ENCODE measurements around the gene SLC9A9. TPM values are rescaled to one million over a fixed set of nuclear protein-coding genes. Genes with fewer than 3 reads are reported as not detected.

Gene SLC9A9
- total and polyA plus RNA-seq, 2 of the 8 experiments (the other 6 are each of a cell fraction or from before 2014, with no cell fraction given) = 0.48 to 1.1 TPM

GRCh38 chr3:143234526-143234925, 613.7 kb downstream of the SLC9A9 start:
- DNase-seq (ENCODE audit: low read depth in 1 of 2, low spot score in 2 of 2) = no peak
- Histone ChIP-seq H3K79me2 (ENCODE audit: control insufficient read depth in 1 of 2, insufficient read depth in 2 of 2, low read length in 2 of 2) (no peaks in the 10 kb centered on the region), H3K56ac (replicated peaks; ENCODE audit: insufficient read length, low read depth, low read length) (no peak overlapping the region)

More at GRCh38 chr3:143234526-143234925, 613.7 kb downstream of the SLC9A9 start:
- Histone ChIP-seq H4K91ac (replicated peaks; ENCODE audit: insufficient read length, low read length) (no peak overlapping the region), H3K27me3 (replicated peaks in 1 of 4; ENCODE audit: control insufficient read depth in 3 of 4, extremely low read depth in 1 of 4, insufficient read depth in 3 of 4, low read length in 3 of 4) (no peaks in the 10 kb centered on the region), H3K4me1 (replicated peaks in 1 of 4; ENCODE audit: control insufficient read depth in 3 of 4, insufficient read depth in 4 of 4, low read length in 3 of 4) (no peaks in the 10 kb centered on the region), H4K5ac (ENCODE audit: insufficient read length, low read depth, low read length) (no peak overlapping the region), H2BK5ac (ENCODE audit: low read depth, low read length) (no peak overlapping the region), H2AK5ac (ENCODE audit: low read depth, low read length) (no peak overlapping the region), H3K79me1 (ENCODE audit: low read depth, low read length) (no peaks in the 10 kb centered on the region), H3K23ac (ENCODE audit: insufficient read length) (no peak overlapping the region), H3K36me3 (ENCODE audit: control insufficient read depth in 2 of 4, insufficient read depth in 4 of 4, low read length in 3 of 4) (no peaks in the 10 kb centered on the region), H3K4me2 (ENCODE audit: insufficient read depth in 1 of 2, low read depth in 2 of 2, low read length in 2 of 2) (no peak overlapping the region), H3K4me3 (ENCODE audit: extremely low read depth in 1 of 4, insufficient read depth in 2 of 4, low read depth in 3 of 4, low read length in 4 of 4) (no peak overlapping the region), H4K20me1 (replicated peaks in 1 of 2; ENCODE audit: control insufficient read depth in 1 of 2, insufficient read depth in 2 of 2, low read length in 2 of 2) (no peaks in the 10 kb centered on the region), H2BK15ac (ENCODE audit: low read length) (no peak overlapping the region), H3K9me3 (ENCODE audit: insufficient read depth in 2 of 2, low read depth in 1 of 2, low read length in 1 of 2) (no peaks in the 10 kb centered on the region), H3K9ac (replicated peaks in 1 of 4; ENCODE audit: extremely low read depth in 1 of 4, low read depth in 3 of 4, low read length in 3 of 4) (no peak overlapping the region), H2AFZ (ENCODE audit: low read length) (no peak overlapping the region), H3K18ac (ENCODE audit: extremely low read depth, low read length) (no peak overlapping the region), H3K14ac (ENCODE audit: insufficient read length) (no peak overlapping the region), H3K23me2 (ENCODE audit: low read depth, low read length) (no peaks in the 10 kb centered on the region), H3K27ac (ENCODE audit: low read depth, low read length) (no peak overlapping the region), H2BK12ac (ENCODE audit: low read depth, low read length) (no peak overlapping the region), H2BK20ac (ENCODE audit: low read length) (no peak overlapping the region), H4K8ac (ENCODE audit: extremely low read depth, insufficient read depth, low read length) (no peak overlapping the region), H2BK120ac (replicated peaks; ENCODE audit: low read depth, low read length) (no peak overlapping the region), H3K4ac (replicated peaks; ENCODE audit: insufficient read length, low read depth, low read length) (no peak overlapping the region)
- WGBS, 2 experiments (ENCODE audit: extremely low coverage in 1 of 2, insufficient coverage in 1 of 2, insufficient read length in 1 of 2, insufficient replicate concordance in 2 of 2, low coverage in 1 of 2, low lambda C conversion rate in 2 of 2, missing lambda C conversion rate in 1 of 2) = 91% methylated on average over 1 of the region's 1 CpG; no CpG with 5 or more reads in 1 of the 2 experiments
- TF ChIP-seq ZNF274 (IDR thresholded peaks at IDR 0.05; ENCODE audit: borderline replicate concordance, extremely low read depth, low read length) = no peak
- TF ChIP-seq JUN (IDR thresholded peaks at IDR 0.05; ENCODE audit: low read depth, low read length) = no peak
- no peak for TF ChIP-seq SP1 (IDR thresholded peaks at IDR 0.05; ENCODE audit: low read depth, low read length)
- TF ChIP-seq SIRT6 (IDR thresholded peaks at IDR 0.05; ENCODE audit: low read length) = no peak
- TF ChIP-seq SIN3A (conservative IDR thresholded peaks at IDR 0.05 in 1 of 2, IDR thresholded peaks at IDR 0.05 in 1 of 2; ENCODE audit: low read depth in 1 of 2, low read length in 2 of 2) = no peak
- no peak for TF ChIP-seq GTF2F1 (IDR thresholded peaks at IDR 0.05; ENCODE audit: borderline replicate concordance, low read depth, low read length)
- no peak for TF ChIP-seq EZH2 (IDR thresholded peaks at IDR 0.05; ENCODE audit: low read depth, low read length, severe bottlenecking)
- TF ChIP-seq POU5F1 (IDR thresholded peaks at IDR 0.05; ENCODE audit: low read depth, low read length) = no peak
- TF ChIP-seq JUND (IDR thresholded peaks at IDR 0.05; ENCODE audit: low read length) = no peak
- TF ChIP-seq RAD21 (IDR thresholded peaks at IDR 0.05 in 1 of 2, conservative IDR thresholded peaks at IDR 0.05 in 1 of 2; ENCODE audit: low read depth in 2 of 2, low read length in 2 of 2) = no peak
- TF ChIP-seq CBX5 (IDR thresholded peaks at IDR 0.05; ENCODE audit: low read depth, low read length) = no peak
- no peak for TF ChIP-seq ATF3 (IDR thresholded peaks at IDR 0.05; ENCODE audit: insufficient read depth, low read depth, low read length)
- ChIA-PET CTCF (ENCODE audit: partially characterized antibody) (no interaction called here), POLR2A (ENCODE audit: partially characterized antibody) (no interaction called here)
- no peak for FAIRE-seq
